Tibial nerve (tissue), 3 donors: ENCODE data around the gene SIRPA.

Source experiments
- POLR2A ChIP-seq, 2 donors: fragments of 450-650 bp; IDR thresholded peaks; one replicate each; pipeline ENCODE4 v1.6.1; 2017; ENCODE audit warnings: antibody characterized with exemption in 2 of 2, mild to moderate bottlenecking in 2 of 2, moderate library complexity in 2 of 2
- TF ChIP-seq, protein P1 (sequence below), 5 experiments: fragments of 200-600 bp in 3 of 5; fragments of 450-650 bp in 2 of 5; sonication (generic) in 3 of 5; IDR thresholded peaks; one replicate each; pipeline ENCODE4 v1.5.1; 2016 to 2019; ENCODE audit warnings: antibody characterized with exemption in 5 of 5, mild to moderate bottlenecking in 3 of 5, moderate library complexity in 2 of 5

DNA sequence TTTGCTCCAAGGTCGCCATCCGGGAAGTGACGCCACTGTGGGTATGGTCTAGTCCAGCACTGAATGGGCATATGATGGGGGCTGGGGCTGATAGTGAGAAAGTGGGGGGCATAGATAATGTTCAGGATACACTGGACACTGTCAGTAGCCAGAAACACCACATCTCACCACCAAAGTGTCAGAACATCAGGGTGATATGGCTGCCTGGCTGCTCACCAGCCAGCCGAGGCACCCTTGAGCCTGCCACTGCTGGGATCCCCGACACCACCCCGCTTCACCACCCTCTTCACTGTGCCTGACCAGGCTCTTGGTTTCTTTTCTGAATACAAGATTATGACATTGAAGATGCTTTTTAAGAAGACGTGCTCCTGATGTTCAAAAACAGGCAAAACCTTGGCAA is 46.9 kb downstream of the SIRPA start:
- TF ChIP-seq, protein P1, sequence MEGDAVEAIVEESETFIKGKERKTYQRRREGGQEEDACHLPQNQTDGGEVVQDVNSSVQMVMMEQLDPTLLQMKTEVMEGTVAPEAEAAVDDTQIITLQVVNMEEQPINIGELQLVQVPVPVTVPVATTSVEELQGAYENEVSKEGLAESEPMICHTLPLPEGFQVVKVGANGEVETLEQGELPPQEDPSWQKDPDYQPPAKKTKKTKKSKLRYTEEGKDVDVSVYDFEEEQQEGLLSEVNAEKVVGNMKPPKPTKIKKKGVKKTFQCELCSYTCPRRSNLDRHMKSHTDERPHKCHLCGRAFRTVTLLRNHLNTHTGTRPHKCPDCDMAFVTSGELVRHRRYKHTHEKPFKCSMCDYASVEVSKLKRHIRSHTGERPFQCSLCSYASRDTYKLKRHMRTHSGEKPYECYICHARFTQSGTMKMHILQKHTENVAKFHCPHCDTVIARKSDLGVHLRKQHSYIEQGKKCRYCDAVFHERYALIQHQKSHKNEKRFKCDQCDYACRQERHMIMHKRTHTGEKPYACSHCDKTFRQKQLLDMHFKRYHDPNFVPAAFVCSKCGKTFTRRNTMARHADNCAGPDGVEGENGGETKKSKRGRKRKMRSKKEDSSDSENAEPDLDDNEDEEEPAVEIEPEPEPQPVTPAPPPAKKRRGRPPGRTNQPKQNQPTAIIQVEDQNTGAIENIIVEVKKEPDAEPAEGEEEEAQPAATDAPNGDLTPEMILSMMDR (IDR thresholded peaks at IDR 0.05): no peak
- TF ChIP-seq POLR2A (IDR thresholded peaks at IDR 0.05): no peak
